Fibroblast of villous mesenchyme (primary cell): ENCODE data around the gene FDPS. TPM values are rescaled to one million over a fixed set of nuclear protein-coding genes. Genes with fewer than 3 reads are reported as not detected.

Experiments
- DNase-seq: peaks from one replicate; pipeline ENCODE4 v3.0.0-alpha.2; 2010; ENCODE audit warnings: low read depth
- H3K4me3 ChIP-seq: 2 replicates; pipeline ENCODE4 v1.5.1; 2011; ENCODE audit warnings: low read depth, mild to moderate bottlenecking, low read length
- CTCF ChIP-seq: IDR thresholded peaks from 2 replicates; pipeline ENCODE4 v1.5.1; 2012; ENCODE audit warnings: low read depth, mild to moderate bottlenecking, low read length; ENCODE audit not compliant: insufficient read depth
- total RNA-seq: library from RNA; depleted of rRNA; stranded (reverse); fragments of >200 nt; gene quantifications from 2 replicates; pipeline ENCODE4 v1.2.3, GENCODE V29; 2012

FDPS gene
- total RNA-seq, 1 donor, result 427 TPM

DNA sequence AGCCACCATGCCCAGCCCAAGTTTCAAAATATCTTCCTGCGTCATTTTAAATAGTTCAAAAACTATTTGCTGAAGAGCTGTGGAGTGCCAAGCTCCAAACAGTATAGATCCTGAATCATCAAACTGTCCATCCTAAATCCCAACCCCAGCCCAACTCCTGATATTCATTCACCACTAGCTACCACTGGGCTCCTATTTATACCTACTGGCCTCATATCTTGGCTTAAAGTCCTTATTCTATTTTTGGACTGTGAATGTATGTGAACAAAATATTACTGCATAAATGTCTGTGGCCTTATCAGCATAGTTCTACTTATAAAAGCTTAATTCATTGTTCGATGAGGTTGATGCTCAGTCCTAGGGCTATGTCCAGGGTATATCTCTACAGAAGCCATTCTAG lies 41.3 kb upstream of the FDPS start:
- no peak for DNase-seq
- no peak overlapping the region for H3K4me3 ChIP-seq
- TF ChIP-seq CTCF, result no peak

DNA sequence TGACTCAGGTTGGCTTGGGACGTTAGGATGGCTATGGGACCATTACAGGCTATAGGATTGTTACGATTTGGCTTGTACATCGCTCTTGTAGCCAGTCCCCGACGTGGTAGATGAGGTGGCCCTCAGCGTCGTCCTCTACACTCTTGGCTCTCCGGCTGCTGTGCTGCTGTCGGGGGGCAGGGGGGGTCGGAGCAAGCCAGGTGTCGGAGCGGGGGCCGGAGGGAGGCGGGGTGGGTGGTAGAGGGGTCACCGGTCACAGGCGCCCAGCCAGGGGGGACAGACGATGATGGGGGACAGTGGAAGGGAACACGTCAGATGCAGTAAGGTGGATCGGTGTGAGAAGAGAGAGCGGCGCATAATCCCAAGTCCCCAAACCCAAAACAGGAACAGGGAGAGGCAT lies 40.0 kb upstream of the FDPS start:
- TF ChIP-seq CTCF, result no peak
- no peak for DNase-seq
- no peak overlapping the region for H3K4me3 ChIP-seq

DNA sequence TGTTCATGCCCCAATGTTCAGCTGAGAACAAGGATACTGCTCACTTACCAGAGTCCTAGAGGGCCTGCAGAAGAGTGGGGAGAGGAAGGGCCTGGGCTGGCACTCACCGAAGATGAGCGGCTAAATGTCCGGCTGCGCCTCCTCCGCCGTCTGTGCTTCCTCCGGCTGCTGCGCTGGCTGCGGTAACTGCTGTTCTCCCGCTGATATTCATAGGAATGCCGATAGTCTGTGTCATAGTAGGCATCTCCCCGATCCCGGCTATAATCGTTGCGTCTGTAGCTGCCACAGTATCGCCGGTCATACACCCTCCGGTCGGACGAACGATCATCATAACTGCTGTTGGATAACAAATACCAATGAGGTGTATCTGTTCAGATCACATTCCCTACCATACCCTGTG lies 39.3 kb upstream of the FDPS start:
- TF ChIP-seq CTCF, result no peak
- DNase-seq, result no peak
- no peak overlapping the region for H3K4me3 ChIP-seq

DNA sequence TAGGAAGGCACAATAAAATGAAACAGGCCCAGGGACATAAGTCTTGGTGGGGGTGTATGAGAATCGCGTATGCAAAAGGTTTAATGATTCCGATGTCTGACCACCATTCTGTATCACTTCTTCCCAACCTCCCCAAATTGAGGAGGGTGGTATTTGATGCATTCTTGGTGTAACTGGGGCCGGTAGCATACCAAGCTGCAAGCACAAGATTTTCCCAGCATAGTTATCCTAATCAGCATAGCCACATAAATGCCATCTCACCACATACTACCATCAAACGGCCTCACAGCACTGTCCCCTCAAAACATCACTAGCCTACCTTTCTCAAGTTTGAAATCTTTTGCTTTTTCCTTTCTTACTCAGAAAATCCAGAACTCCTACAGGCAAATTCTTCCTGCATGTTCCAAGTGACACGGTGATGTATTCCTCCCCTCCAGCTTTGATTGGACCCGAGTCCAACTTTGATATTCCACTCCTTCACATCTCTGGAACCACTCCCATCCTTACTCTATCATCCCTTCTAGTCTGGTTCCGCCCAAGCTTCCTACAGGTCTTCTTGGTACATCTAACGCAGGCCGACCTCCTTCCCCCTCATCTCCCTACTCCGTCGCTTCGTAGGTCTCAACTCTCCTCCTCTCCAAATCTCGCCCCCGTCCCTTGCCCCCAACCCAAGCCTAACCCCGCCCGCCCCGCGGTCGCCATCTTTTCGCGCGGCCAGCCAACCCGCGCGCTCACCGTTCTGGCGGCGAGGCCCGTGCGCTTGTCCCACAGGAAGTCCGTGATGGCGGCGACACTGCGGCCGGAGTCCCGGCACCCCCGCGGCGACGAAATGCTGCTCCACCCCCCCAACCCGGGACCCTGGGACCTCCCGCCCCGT lies 36.0 kb upstream of the FDPS start:
- peak overlapping the region; percentile 90 for H3K4me3 ChIP-seq
- no peak for TF ChIP-seq CTCF
- peak; percentile 65 for DNase-seq

DNA sequence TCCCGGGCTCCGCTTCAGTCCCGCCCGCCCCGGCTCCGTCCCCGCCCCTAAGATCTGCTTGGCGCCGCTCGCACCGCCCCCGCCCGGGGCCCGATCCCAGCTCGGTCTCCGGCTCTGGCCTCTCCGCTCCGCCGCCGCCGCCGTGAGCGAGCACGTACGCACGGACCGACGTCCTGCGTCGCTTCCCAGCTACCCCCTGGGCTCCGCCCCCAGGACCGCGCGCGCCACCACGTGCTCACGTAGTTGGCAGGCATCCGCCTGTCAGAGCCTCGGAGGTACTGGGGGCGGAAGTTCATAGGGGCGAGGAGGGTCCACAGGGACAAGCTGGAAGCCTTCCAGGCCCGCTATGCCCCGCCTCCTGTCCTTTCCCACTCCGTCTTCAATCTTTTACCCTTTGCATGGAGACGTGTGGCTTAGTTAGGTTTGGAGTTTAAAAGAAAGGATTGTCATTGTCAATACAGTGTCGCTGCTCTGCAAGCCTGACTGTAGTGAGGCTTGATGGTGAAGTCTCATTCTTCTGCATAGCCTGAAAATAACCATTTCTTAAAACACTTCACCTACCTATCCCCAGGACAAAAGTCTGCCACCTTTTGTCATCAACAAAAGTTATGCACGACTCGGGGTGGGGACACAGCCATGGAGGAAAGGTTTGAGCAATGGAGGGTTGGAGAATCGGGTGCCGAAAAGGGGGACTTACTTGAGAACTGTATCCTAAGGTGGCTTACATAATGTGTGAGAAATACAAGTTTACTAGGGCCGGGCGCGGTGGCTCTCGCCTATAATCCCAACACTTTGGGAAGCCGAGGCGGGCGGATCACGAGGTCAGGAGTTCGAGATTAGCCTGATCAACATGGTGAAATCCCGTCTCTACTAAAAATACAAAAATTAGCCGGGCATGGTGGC lies 35.1 kb upstream of the FDPS start, which contains the start of gene CLK2:
TSS of gene CLK2 (minus strand) at position 162 of the 903 bp plus-strand sequence. CDS start 2,527 bp downstream, outside the sequence.
- peak; percentile 96 for DNase-seq
- peak within 1 kb of the TSS; percentile 90 for H3K4me3 ChIP-seq
- TF ChIP-seq CTCF, result no peak

DNA sequence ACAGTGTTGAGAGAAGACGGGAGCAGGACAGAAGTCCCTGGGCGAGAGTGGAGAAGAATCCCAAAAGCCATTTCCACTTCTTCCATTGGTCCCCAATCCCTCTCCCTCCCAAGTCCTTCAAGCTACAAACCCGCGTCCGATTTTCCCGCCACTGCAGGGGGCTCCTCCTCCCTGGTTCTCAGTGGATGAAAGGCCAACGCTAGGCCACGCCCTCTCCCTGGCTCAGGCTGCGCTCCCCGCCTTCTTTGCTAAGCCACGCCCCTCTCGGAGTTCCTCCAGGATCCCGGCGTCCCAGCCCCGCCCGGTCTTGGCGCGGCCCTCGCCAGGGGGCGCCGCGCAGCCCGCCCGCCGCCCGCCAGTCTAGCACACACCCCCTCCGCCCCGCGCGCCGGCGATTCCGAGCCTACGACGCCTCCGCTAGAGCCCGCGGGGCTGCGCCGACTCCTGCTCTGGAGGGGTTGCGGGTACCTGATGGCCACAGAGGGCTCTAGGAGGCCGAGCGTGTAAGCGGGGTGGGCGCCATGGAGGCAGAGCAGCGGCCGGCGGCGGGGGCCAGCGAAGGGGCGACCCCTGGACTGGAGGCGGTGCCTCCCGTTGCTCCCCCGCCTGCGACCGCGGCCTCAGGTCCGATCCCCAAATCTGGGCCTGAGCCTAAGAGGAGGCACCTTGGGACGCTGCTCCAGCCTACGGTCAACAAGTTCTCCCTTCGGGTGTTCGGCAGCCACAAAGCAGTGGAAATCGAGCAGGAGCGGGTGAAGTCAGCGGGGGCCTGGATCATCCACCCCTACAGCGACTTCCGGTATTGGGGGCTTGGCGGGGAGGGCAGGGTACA lies 31.4 kb upstream of the FDPS start, which contains the start of gene HCN3:
TSS of gene HCN3 (plus strand) at position 394 of the 832 bp plus-strand sequence. CDS start at position 522, 128 bp downstream.
- peak; percentile 96 for DNase-seq
- H3K4me3 ChIP-seq, result peak within 1 kb of the TSS; percentile 66
- TF ChIP-seq CTCF, result peak; percentile 36
